ENCODE measurements around the gene PRKAA2. TPM values are rescaled to one million over a fixed set of nuclear protein-coding genes. Genes with fewer than 3 reads are reported as not detected.

PRKAA2 gene
- total and polyA plus RNA-seq, 2 of the 13 experiments (the other 11 are each of a cell fraction or from before 2014, with no cell fraction given): 6.0 to 7.5 TPM

DNA sequence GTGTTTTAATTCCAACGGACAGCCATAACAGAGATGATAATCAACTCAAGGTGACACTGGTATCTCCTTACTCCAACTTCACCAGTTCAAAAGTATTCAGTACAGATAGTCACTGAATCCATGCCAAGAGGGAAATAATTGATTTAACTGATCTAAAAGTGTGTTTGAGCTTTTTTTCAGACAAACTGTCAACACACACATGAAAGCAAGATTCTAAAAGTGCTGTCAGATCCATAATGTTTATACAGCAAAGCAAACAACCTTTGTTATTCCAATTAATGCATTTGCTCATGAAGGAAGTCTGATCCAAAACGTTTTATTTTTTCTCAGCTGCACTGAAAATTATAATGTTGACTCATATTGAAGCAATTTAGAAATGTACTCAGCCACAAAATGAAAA lies 5.9 kb upstream of the PRKAA2 start (continued):
- TF ChIP-seq ASH2L (IDR thresholded peaks at IDR 0.05; ENCODE audit: insufficient read length, low read depth, low read length): peak; percentile 41
- no peak for TF ChIP-seq POLR2AphosphoS5 (IDR thresholded peaks at IDR 0.05; ENCODE audit: low read depth, low read length)
- TF ChIP-seq, protein P1, sequence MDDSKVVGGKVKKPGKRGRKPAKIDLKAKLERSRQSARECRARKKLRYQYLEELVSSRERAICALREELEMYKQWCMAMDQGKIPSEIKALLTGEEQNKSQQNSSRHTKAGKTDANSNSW (CRISPR knock-in tag; IDR thresholded peaks at IDR 0.05; ENCODE audit: borderline replicate concordance): no peak
- no peak for TF ChIP-seq PPARG (CRISPR knock-in tag; conservative IDR thresholded peaks at IDR 0.05)
- TF ChIP-seq POLR2A (IDR thresholded peaks at IDR 0.05; ENCODE audit: insufficient read depth in 1 of 2, low read depth in 2 of 2, low read length in 2 of 2): no peak
- no peak for TF ChIP-seq ZNF891 (CRISPR knock-in tag; IDR thresholded peaks at IDR 0.05)
- peak; percentile 20; the same call in 1 of the 2 replicates for TF ChIP-seq DPF2 (CRISPR knock-in tag; IDR thresholded peaks at IDR 0.05; ENCODE audit: borderline replicate concordance, low read depth)
- TF ChIP-seq NFIC (IDR thresholded peaks at IDR 0.05; ENCODE audit: low read length): peak; percentile 79
- TF ChIP-seq STAG1 (CRISPR knock-in tag; IDR thresholded peaks at IDR 0.05): no peak
- no peak for TF ChIP-seq GABPA (IDR thresholded peaks at IDR 0.05; ENCODE audit: low read depth, low read length)
- 0 out of 2 replicates have a peak, but pooled peaks have one; percentile 17 for TF ChIP-seq GABPA (CRISPR knock-in tag; IDR thresholded peaks at IDR 0.05; ENCODE audit: low read depth)
- TF ChIP-seq, protein P2, sequence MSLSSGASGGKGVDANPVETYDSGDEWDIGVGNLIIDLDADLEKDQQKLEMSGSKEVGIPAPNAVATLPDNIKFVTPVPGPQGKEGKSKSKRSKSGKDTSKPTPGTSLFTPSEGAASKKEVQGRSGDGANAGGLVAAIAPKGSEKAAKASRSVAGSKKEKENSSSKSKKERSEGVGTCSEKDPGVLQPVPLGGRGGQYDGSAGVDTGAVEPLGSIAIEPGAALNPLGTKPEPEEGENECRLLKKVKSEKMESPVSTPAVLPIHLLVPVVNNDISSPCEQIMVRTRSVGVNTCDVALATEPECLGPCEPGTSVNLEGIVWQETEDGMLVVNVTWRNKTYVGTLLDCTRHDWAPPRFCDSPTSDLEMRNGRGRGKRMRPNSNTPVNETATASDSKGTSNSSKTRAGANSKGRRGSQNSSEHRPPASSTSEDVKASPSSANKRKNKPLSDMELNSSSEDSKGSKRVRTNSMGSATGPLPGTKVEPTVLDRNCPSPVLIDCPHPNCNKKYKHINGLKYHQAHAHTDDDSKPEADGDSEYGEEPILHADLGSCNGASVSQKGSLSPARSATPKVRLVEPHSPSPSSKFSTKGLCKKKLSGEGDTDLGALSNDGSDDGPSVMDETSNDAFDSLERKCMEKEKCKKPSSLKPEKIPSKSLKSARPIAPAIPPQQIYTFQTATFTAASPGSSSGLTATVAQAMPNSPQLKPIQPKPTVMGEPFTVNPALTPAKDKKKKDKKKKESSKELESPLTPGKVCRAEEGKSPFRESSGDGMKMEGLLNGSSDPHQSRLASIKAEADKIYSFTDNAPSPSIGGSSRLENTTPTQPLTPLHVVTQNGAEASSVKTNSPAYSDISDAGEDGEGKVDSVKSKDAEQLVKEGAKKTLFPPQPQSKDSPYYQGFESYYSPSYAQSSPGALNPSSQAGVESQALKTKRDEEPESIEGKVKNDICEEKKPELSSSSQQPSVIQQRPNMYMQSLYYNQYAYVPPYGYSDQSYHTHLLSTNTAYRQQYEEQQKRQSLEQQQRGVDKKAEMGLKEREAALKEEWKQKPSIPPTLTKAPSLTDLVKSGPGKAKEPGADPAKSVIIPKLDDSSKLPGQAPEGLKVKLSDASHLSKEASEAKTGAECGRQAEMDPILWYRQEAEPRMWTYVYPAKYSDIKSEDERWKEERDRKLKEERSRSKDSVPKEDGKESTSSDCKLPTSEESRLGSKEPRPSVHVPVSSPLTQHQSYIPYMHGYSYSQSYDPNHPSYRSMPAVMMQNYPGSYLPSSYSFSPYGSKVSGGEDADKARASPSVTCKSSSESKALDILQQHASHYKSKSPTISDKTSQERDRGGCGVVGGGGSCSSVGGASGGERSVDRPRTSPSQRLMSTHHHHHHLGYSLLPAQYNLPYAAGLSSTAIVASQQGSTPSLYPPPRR (CRISPR knock-in tag; IDR thresholded peaks at IDR 0.05; ENCODE audit: borderline replicate concordance): 0 out of 2 replicates have a peak, but pooled peaks have one; percentile 22
- TF ChIP-seq, protein P3, sequence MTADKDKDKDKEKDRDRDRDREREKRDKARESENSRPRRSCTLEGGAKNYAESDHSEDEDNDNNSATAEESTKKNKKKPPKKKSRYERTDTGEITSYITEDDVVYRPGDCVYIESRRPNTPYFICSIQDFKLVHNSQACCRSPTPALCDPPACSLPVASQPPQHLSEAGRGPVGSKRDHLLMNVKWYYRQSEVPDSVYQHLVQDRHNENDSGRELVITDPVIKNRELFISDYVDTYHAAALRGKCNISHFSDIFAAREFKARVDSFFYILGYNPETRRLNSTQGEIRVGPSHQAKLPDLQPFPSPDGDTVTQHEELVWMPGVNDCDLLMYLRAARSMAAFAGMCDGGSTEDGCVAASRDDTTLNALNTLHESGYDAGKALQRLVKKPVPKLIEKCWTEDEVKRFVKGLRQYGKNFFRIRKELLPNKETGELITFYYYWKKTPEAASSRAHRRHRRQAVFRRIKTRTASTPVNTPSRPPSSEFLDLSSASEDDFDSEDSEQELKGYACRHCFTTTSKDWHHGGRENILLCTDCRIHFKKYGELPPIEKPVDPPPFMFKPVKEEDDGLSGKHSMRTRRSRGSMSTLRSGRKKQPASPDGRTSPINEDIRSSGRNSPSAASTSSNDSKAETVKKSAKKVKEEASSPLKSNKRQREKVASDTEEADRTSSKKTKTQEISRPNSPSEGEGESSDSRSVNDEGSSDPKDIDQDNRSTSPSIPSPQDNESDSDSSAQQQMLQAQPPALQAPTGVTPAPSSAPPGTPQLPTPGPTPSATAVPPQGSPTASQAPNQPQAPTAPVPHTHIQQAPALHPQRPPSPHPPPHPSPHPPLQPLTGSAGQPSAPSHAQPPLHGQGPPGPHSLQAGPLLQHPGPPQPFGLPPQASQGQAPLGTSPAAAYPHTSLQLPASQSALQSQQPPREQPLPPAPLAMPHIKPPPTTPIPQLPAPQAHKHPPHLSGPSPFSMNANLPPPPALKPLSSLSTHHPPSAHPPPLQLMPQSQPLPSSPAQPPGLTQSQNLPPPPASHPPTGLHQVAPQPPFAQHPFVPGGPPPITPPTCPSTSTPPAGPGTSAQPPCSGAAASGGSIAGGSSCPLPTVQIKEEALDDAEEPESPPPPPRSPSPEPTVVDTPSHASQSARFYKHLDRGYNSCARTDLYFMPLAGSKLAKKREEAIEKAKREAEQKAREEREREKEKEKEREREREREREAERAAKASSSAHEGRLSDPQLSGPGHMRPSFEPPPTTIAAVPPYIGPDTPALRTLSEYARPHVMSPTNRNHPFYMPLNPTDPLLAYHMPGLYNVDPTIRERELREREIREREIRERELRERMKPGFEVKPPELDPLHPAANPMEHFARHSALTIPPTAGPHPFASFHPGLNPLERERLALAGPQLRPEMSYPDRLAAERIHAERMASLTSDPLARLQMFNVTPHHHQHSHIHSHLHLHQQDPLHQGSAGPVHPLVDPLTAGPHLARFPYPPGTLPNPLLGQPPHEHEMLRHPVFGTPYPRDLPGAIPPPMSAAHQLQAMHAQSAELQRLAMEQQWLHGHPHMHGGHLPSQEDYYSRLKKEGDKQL (CRISPR knock-in tag; IDR thresholded peaks at IDR 0.05; ENCODE audit: low read depth): 0 out of 2 replicates have a peak, but pooled peaks have one; percentile 23
- TF ChIP-seq SOX13 (IDR thresholded peaks at IDR 0.05): no peak
- TF ChIP-seq SOX13 (CRISPR knock-in tag; conservative IDR thresholded peaks at IDR 0.05 in 1 of 2, IDR thresholded peaks at IDR 0.05 in 1 of 2): peak in 1 of 2 experiments; percentile 67; a peak in 2 of 4 replicates
- no peak for TF ChIP-seq SIX4 (CRISPR knock-in tag; IDR thresholded peaks at IDR 0.05)
- no peak for TF ChIP-seq NKX3-1 (CRISPR knock-in tag; IDR thresholded peaks at IDR 0.05)

Measured in HepG2 (cell line).